Endothelial cell of umbilical vein (primary cell): ENCODE results near the gene RNU2-63P. TPM values are rescaled to one million over a fixed set of nuclear protein-coding genes. Genes with fewer than 3 reads are reported as not detected.
A peak's percentile ranks its signal among the peaks of the same experiment; 100 is the strongest.

ENCODE experiments used
- BruUV-seq: library from RNA; stranded (reverse); fragments of 400-500 nt; replicated peaks from 2 replicates; lab custom pipeline; 2021; lab: Mats Ljungman, UMichigan
- CTCF ChIA-PET: fragments of 300-600, 350-600 bp; sonication (Branson Sonifier 250); formaldehyde crosslinking; loops from one replicate; lab custom pipeline; 2021; ENCODE audit warnings: antibody characterized with exemption, inconsistent platforms; lab: Charles Lee
- POLR2A ChIA-PET: fragments of 300-600, 350-600 bp; sonication (Branson Sonifier 250); formaldehyde crosslinking; loops from one replicate; lab custom pipeline; 2021; ENCODE audit warnings: antibody characterized with exemption, inconsistent platforms; lab: Charles Lee
- DNase-seq: peaks from one replicate; pipeline ENCODE4 v3.0.0-alpha.2; 2011; ENCODE audit warnings: low read depth, low spot score
- FAIRE-seq: peaks from 2 replicates; lab custom pipeline; 2011; peaks lifted over from hg19 to GRCh38; lab: Jason Lieb, UNC
- H2AFZ ChIP-seq: 2 replicates; pipeline ENCODE4 v1.6.0; 2012; ENCODE audit warnings: low read depth, low read length, control low read depth, inconsistent platforms
- H3K27ac ChIP-seq: 2 replicates; pipeline ENCODE4 v1.5.1; 2011; ENCODE audit warnings: low read depth, mild to moderate bottlenecking, control low read depth, low read length, moderate library complexity; ENCODE audit not compliant: insufficient read depth
- H3K27me3 ChIP-seq, 2 experiments: 2 replicates each; pipeline versions ENCODE4 v1.6.0 to v1.6.1; 2011; ENCODE audit warnings: low read length in 2 of 2, mixed read lengths in 1 of 2; ENCODE audit not compliant: control insufficient read depth in 2 of 2, insufficient read depth in 2 of 2
- H3K36me3 ChIP-seq, 2 experiments: 2 replicates in 1 of 2; 3 replicates in 1 of 2; pipeline ENCODE4 v1.5.1; 2011; ENCODE audit warnings: low read length in 2 of 2, mild to moderate bottlenecking in 1 of 2, moderate library complexity in 1 of 2; ENCODE audit not compliant: control insufficient read depth in 2 of 2, insufficient read depth in 2 of 2; ENCODE audit errors: extremely low read depth in 1 of 2
- H3K4me1 ChIP-seq: 3 replicates; pipeline ENCODE4 v1.5.1; 2011; ENCODE audit warnings: mild to moderate bottlenecking, low read length; ENCODE audit not compliant: control insufficient read depth, insufficient read depth; ENCODE audit errors: extremely low read depth
- H3K4me2 ChIP-seq: 2 replicates; pipeline ENCODE4 v1.6.1; 2011; ENCODE audit warnings: low read length, control low read depth, mixed read lengths; ENCODE audit not compliant: insufficient read depth
- H3K4me3 ChIP-seq, 3 experiments: fragments of 200-600 bp in 1 of 3; sonication (generic), shearing (Covaris generic) in 1 of 3; replicated peaks in 1 of 3; 2 replicates each; pipeline ENCODE4 v1.5.1; 2011 to 2016; ENCODE audit warnings: control low read depth in 3 of 3, low read length in 3 of 3, mild to moderate bottlenecking in 2 of 3, inconsistent platforms in 1 of 3, low read depth in 1 of 3, moderate library complexity in 1 of 3; ENCODE audit not compliant: insufficient read depth in 1 of 3
- H3K79me2 ChIP-seq: 2 replicates; pipeline ENCODE4 v1.6.0; 2012; ENCODE audit warnings: low read length, inconsistent platforms; ENCODE audit not compliant: control insufficient read depth, insufficient read depth
- H3K9ac ChIP-seq: replicated peaks from 2 replicates; pipeline ENCODE3; 2011; ENCODE audit warnings: low read length, control low read depth; ENCODE audit not compliant: insufficient read depth; ENCODE audit errors: extremely low read depth
- H3K9me1 ChIP-seq: replicated peaks from 3 replicates; pipeline ENCODE4 v1.6.0; 2011; ENCODE audit warnings: mild to moderate bottlenecking, low read length; ENCODE audit not compliant: control insufficient read depth, insufficient read depth; ENCODE audit errors: extremely low read depth
- H3K9me3 ChIP-seq: replicated peaks from 2 replicates; pipeline ENCODE4 v1.5.1; 2012; ENCODE audit warnings: low read length, inconsistent platforms; ENCODE audit not compliant: control insufficient read depth, insufficient read depth
- H4K20me1 ChIP-seq: replicated peaks from 2 replicates; pipeline ENCODE3; 2011; ENCODE audit warnings: mild to moderate bottlenecking, low read length; ENCODE audit not compliant: control insufficient read depth, insufficient read depth; ENCODE audit errors: extremely low read depth
- EZH2 ChIP-seq: IDR thresholded peaks from 2 replicates; pipeline ENCODE4 v1.6.1; 2012; ENCODE audit warnings: borderline replicate concordance, low read depth, mild to moderate bottlenecking, moderate library complexity, low read length, inconsistent platforms; ENCODE audit not compliant: severe bottlenecking
- FOS ChIP-seq: IDR thresholded peaks from 2 replicates; pipeline ENCODE4 v1.6.1; 2011; ENCODE audit warnings: mild to moderate bottlenecking, low read length, moderate library complexity, borderline replicate concordance; ENCODE audit not compliant: insufficient read depth
- GATA2 ChIP-seq: IDR thresholded peaks from 2 replicates; pipeline ENCODE4 v1.7.0; 2011; ENCODE audit warnings: low read depth, mild to moderate bottlenecking, moderate library complexity, mixed read lengths, low read length; ENCODE audit not compliant: insufficient read length, insufficient read depth
- JUN ChIP-seq: IDR thresholded peaks from 2 replicates; pipeline ENCODE4 v1.6.1; 2011; ENCODE audit warnings: borderline replicate concordance, low read depth; ENCODE audit not compliant: insufficient read length, insufficient read depth
- MYC ChIP-seq: IDR thresholded peaks from one replicate; pipeline ENCODE4 v1.6.1; 2011; ENCODE audit warnings: mild to moderate bottlenecking, low read depth, low read length
- POLR2A ChIP-seq: IDR thresholded peaks from 2 replicates; pipeline ENCODE4 v1.6.1; 2012; ENCODE audit warnings: low read depth, mild to moderate bottlenecking, control low read depth, low read length
- POLR2AphosphoS5 ChIP-seq: IDR thresholded peaks from 2 replicates; pipeline ENCODE4 v1.6.1; 2012; ENCODE audit warnings: low read depth, mild to moderate bottlenecking, control low read depth, low read length, moderate library complexity; ENCODE audit not compliant: insufficient read depth
- dilution Hi-C: fragments of 300-500 bp; cut with MboI; formaldehyde crosslinking; loops from one replicate; pipeline ENCODE4 v1.15.0; 2019; ENCODE audit warnings: low sequenced_read_pairs; ENCODE audit not compliant: extremely low pct_ligation_motif_present
- intact Hi-C: fragments of 100-400 bp; cut with micrococcal nuclease; formaldehyde crosslinking; loops from one replicate; pipeline ENCODE4 v1.10.0; 2022
- polyA plus RNA-seq, 4 experiments: library from polyadenylated mRNA; depleted of rRNA in 3 of 4; stranded (reverse) in 3 of 4; unstranded in 1 of 4; fragments of >200 nt; gene quantifications; 2 replicates each; pipeline versions ENCODE4 v1.2.1 to v1.2.3, GENCODE V29; 2011 to 2012; ENCODE audit warnings: missing spikeins in 1 of 4
- total RNA-seq: library from RNA; stranded (reverse); gene quantifications from 2 replicates; pipeline ENCODE4 v1.2.3, GENCODE V29; 2021
- TF ChIP-seq, protein P1 (sequence below), 2 donors: IDR thresholded peaks; 1 replicate in 1 of 2; 2 replicates in 1 of 2; pipeline ENCODE4 v1.5.1; 2011; ENCODE audit warnings: low read length in 2 of 2, mild to moderate bottlenecking in 2 of 2, moderate library complexity in 2 of 2, control low read depth in 1 of 2, inconsistent platforms in 1 of 2, low read depth in 1 of 2; ENCODE audit not compliant: insufficient read depth in 1 of 2; ENCODE audit errors: extremely low read depth in 1 of 2
- TF ChIP-seq, protein P2 (sequence below): IDR thresholded peaks from 2 replicates; pipeline ENCODE4 v1.6.1; 2011; ENCODE audit not compliant: insufficient read depth, insufficient read length

The RNU2-63P gene
- total and polyA plus RNA-seq, 2 donors (not counting 3 experiments of a cell fraction or from before 2014, with no cell fraction given) = not detected

DNA sequence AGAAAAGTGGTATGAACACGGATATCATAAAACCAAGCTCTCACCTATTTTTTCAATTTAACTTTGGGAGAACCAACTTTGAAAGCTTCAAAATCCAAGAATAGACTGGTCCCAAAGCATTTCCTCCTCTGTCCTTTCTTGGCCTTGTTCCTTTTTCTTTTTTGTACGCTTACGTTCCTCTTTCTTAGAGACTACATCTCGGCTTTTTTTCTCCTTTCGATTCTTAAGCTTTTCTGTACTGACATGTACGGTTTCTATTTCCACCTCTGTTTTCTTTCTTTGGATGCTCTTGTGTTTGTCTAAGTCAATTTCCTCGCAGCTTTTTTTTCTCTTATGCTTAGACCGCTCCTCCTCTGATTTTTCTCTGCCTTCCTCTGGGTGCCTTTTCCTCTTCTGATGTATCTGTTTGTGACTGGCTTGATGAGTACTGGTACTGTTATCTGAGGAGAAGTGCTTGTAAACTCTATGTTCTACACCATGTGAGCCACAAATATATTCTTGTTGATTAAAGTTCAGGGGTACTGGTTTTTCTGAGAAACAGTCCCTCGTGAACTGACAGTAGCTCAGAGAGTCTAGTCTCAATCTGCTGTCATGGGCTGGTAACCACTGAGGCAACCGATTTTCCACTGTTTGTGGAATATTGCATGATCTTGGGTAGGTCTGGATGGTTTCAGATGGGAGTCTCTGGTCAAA, 11.5 kb upstream of the RNU2-63P start:
- FAIRE-seq = no peak
- Histone ChIP-seq H3K9ac (no peak overlapping the region), H3K9me3 (no peaks in the 10 kb centered on the region), H3K4me2 (no peak overlapping the region), H3K36me3 (peaks cover 4 to 5% of the 10 kb centered on the region in 2 experiments), H4K20me1 (no peaks in the 10 kb centered on the region), H3K9me1 (no peaks in the 10 kb centered on the region), H3K79me2 (no peaks in the 10 kb centered on the region), H2AFZ (no peak overlapping the region), H3K27ac (no peak overlapping the region), H3K27me3 (no peaks in the 10 kb centered on the region), H3K4me1 (no peaks in the 10 kb centered on the region), H3K4me3 (no peak overlapping the region)
- TF ChIP-seq JUN = no peak
- no peak for TF ChIP-seq POLR2A
- TF ChIP-seq EZH2 = no peak
- no peak for TF ChIP-seq POLR2AphosphoS5
- no peak for TF ChIP-seq MYC
- TF ChIP-seq, protein P1, sequence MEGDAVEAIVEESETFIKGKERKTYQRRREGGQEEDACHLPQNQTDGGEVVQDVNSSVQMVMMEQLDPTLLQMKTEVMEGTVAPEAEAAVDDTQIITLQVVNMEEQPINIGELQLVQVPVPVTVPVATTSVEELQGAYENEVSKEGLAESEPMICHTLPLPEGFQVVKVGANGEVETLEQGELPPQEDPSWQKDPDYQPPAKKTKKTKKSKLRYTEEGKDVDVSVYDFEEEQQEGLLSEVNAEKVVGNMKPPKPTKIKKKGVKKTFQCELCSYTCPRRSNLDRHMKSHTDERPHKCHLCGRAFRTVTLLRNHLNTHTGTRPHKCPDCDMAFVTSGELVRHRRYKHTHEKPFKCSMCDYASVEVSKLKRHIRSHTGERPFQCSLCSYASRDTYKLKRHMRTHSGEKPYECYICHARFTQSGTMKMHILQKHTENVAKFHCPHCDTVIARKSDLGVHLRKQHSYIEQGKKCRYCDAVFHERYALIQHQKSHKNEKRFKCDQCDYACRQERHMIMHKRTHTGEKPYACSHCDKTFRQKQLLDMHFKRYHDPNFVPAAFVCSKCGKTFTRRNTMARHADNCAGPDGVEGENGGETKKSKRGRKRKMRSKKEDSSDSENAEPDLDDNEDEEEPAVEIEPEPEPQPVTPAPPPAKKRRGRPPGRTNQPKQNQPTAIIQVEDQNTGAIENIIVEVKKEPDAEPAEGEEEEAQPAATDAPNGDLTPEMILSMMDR (IDR thresholded peaks at IDR 0.05; ENCODE audit: extremely low read depth in 1 of 2, insufficient read depth in 1 of 2, low read depth in 1 of 2, low read length in 2 of 2) = no peak
- no peak for TF ChIP-seq GATA2
- TF ChIP-seq, protein P2, sequence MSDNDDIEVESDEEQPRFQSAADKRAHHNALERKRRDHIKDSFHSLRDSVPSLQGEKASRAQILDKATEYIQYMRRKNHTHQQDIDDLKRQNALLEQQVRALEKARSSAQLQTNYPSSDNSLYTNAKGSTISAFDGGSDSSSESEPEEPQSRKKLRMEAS = no peak
- TF ChIP-seq FOS = no peak
- ChIA-PET CTCF (no interaction called here), POLR2A (no interaction called here)
- dilution Hi-C loops (no loop called here), intact Hi-C loops (no loop called here)
- BruUV-seq = TSS peak; percentile 26
- no peak for DNase-seq
